ENCODE results near the gene GNPDA1.

GNPDA1 gene

GRCh38 chr5:141951332-141951781 lies 61.5 kb downstream of the GNPDA1 start:
- DNase-seq: no peak

Data from CD4-positive, alpha-beta T cell treated with Interleukin-21 for 1 hour (primary cell).